ENCODE data around the gene AP4S1.
"Not testable (repeated sequence)": the region's sequence is repeated elsewhere in the genome, so short reads cannot be mapped to it uniquely, and the experiment has no call there.

AP4S1 gene

DNA sequence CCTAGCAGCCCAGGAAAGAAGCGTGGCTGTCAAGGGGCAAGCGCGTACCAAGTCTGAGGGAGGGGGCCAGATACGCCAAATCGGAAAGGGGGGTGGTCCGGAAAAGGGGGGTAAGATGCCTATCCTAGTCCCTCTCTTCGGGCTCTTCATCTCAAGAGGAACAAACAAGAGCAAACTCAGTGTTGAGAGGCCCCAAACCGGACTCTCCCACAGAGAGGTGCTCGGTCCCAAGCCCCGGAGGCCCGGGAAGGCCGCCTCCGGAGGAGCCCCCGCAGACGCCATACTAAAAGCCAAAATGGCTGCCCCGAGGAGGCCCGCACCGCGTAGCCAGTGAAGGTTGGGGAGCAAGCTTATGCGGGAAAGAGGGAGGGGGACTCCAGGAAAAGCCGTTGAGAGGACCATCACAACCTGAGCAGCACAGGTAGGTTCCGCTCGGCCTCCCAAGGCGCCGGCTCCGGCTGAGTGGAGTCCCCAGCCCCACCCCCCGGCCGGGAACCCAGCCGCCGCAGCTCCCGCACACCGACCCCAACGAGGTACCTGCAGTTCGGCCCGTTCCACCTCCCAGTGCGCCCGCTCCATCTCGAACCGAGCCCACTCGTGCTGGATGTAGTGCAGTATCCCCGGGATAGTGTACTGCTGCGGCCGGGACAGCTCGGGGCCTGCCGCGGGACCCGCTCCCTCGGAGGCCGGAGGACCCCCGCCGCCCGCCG is at the start of gene AP4S1:
AP4S1 (plus strand) TSS at position 283 of the 710 bp plus-strand sequence. CDS start 40,548 bp downstream, outside the sequence.
- no peak for DNase-seq

DNA sequence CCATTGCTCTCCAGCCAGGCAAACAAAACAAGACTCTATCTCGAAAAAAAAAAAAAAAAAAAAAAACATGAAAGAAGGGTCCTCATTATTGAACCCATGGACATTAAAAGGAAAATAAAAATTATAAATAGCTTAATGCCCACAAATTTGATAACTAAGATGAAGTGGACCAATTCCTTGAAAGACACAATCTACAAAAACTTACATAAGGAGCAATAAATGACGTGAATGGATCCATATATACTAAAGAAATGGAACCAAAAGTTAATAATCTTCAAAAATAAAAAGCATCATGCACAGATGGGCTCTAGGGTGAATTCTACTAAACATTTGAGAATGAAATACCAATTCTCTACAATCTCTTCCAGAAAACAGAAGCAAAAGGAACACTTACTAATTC is 47.7 kb upstream of the AP4S1 start:
- no peak for DNase-seq

- DNase-seq, result not testable (repeated sequence)
Measured at GRCh38 chr14:30980106-30980704, 45.2 kb upstream of the AP4S1 start.

- no peak for DNase-seq
Measured at GRCh38 chr14:30980980-30981379, 44.5 kb upstream of the AP4S1 start.

DNA sequence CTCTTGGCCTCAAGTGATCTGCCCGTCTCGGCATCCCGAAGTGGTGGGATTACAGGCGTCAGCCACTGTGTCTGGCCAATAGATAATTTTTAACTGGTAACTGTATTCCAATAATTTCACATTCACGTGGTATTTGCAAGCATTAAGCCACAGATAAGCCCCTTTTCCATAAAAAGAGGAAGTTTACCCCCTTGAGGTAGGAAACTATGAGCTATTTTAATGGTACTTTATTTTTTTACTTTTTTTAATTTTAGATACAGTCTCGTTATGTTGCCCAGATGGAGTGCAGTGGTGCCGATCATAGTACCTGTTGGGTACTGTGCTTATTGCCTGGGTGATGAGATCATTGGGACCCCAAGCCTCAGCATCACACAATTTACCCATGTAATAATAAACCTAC is 42.9 kb upstream of the AP4S1 start:
- DNase-seq, result no peak

- DNase-seq, result no peak
Measured at GRCh38 chr14:30983858-30984257, 41.6 kb upstream of the AP4S1 start.

DNA sequence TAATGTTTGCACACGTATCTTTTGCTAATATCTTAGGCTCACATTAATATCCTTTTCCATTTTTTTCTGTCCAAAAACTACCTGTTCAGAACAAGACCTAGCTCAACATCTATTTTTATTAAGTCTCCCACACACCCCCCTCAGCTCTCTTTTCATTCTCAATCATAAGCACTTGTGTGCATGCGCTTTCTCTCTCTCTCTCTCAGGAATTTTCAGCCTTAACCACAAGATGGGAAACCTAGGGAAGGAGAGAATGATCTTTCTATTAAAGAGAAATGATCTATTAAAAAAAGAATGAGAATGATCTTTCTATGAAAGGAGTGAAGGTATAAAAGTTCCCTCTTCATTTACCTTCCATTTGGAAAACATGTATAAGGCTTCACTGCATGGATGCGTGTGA is 39.7 kb upstream of the AP4S1 start:
- no peak for DNase-seq

- no peak for DNase-seq
Measured at GRCh38 chr14:30988509-30988908, 36.9 kb upstream of the AP4S1 start.

DNA sequence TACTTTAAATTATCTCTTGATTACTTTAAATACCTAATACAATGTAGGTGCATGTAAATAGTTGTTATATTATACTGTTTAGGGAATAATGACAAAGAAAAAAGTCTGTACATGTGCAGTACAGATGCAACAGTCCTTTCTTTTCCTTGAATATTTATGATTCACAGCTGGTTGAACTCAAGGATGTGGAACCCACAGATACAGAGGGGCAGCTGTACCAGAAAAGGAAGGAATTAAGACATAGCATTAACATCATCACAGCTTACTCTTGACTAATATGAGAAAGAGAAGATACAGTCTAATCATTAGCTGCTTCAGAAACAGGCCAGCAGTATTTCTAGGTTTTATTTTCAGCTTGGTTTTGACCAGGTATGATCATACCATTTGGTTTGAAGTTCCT is 34.7 kb upstream of the AP4S1 start:
- no peak for DNase-seq

DNA sequence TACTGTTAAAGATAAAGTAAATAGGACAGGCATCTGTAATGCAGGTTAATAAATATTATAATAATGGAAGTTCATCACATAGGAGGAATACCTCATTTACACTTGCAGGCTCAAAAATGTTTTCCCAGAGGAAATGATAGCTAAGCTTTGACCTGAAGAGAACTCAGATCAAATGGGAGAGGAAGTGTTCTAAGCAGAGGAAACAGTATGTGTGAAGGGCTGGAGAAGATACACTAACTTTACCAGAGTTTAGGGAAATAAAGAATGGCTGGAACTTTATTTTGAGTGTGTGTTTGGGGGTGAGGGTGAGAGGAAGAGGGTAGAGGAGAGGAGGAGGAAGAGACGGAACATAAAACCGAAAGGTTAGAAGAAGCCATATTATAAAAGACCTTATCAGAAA is 34.0 kb upstream of the AP4S1 start:
- DNase-seq, result no peak

- DNase-seq, result no peak
Measured at GRCh38 chr14:30993071-30993470, 32.4 kb upstream of the AP4S1 start.

- DNase-seq, result no peak
Measured at GRCh38 chr14:30994681-30995620, 30.5 kb upstream of the AP4S1 start.

DNA sequence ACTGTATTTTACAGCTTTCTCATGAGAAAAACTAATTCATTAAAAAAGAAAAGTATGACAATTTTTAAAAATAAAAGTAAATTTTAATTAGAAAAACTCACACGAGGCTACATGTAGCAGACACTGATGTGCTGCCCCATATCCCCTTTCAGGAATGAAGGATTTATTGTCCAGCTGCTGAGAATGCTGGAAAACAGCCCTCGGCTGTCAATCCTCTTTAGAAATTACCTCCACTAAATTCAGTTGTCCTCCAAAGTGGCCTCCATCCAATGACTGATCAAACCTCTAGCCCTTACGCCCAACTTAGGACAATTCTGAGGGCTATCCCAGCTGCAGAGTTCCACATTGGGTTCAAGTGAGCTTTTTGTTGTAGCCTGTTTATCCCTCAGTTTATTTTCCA is 29.8 kb upstream of the AP4S1 start:
- no peak for DNase-seq

DNA sequence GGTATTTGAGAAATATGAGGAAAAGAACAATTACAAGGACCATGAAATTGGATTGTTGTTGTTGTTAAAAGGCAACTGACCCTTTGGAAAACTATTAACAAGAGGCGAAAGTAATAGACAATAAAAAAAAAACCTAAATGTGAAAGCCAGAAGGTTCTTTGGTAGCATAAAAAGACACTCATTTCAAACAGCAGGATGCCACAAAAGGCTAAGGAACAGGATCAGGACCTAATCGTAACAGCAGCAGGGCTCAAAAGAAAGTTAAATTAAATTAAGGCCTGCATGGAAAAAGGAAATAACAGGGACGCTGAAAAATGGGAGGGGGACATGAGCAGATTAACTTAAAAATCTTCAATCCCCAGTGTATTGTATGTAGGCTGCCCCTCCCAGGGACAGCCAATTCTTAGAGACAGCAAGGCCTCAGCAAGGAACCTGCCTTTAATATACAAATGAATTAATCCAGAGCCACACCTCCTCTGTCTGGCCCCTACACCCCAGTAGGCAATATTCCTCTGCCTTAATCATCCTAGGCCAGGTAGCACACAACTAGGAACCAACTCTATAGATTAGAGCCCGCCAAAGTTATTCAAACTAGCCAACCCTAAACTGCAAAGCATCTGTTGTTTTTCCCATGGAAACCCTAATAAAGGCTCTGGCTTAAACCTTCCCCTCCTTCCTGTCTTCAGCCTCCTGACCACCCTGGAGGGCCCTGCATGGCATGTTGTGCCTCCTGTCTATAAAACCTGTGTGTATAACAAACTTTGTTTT is 28.4 kb upstream of the AP4S1 start:
- DNase-seq, result no peak

DNA sequence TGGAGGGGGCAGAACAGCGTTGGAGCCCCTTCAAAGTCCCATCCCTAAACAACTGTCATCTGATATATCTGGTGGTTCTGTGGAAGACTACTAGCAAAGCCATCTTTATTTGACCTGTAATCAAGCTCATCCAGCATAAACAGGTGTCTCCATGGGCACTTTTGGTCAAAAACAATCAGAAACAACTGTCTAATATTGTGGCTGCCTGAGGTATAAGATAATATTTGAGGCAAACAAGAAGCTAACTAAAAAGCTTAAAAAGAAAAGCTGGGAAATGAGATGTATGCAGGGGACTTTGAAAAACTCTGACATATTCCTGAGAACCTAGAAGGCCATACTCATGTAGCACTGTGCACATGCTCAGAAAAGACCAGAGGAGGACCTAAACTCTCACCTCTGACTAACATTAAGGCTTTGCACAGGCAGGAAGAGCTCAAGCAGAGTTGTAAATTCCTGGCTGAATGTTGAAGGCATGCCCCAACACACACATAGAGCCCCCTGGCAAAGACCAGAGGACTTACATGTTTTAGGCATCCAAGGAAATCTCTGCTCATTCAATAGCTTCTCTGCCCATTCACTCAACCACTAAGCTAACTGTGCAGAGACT is 27.2 kb upstream of the AP4S1 start:
- DNase-seq, result no peak

- no peak for DNase-seq
Measured at GRCh38 chr14:30999038-30999773, 26.2 kb upstream of the AP4S1 start.

DNA sequence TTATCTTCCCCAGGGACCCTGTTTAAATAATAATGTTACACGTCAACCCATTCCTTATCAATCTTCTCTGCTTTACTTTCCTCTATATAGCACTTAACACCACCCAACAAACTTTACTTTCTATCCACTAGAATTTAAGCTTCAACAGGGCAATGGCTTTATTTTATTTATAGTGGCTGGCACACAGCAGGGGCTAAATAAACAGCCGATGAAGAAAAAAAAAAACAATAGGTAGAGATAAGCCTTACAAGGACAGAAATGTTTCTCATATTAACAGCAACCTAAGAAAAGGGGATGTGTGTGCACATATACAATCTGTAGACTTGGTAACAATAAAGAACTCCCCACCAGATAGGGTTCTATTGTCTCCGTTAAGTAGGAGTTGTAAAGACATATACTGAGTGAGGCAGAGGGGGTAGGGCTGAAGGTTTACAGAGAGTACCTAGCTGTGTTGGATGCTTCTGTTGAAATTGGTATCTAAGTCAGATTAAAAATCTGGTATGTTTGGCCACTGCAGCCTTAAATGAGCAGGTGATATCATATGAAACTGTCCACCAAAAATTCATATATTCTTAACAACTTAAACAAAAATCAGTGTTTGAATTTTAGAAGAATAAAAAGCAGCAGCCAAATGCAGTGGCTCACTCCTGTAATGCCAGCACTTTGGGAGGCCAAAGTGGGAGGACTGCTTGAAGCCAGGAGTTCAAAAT is 24.7 kb upstream of the AP4S1 start:
- DNase-seq, result no peak

DNA sequence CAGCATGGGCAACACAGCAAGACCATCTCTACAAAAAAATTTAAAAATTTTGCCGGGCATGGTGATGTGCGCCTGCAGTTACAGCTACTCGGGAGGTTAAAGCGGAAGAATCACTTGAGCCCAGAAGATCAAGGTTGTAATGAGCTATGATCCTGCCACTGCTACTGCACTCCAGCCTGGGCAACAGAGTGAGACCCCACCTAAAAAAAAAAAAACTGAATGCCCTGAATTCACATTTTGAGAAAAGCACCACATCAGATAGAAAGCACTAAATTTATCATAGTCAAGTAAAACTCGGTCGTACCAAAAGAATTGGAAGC is 24.1 kb upstream of the AP4S1 start:
- no peak for DNase-seq

DNA sequence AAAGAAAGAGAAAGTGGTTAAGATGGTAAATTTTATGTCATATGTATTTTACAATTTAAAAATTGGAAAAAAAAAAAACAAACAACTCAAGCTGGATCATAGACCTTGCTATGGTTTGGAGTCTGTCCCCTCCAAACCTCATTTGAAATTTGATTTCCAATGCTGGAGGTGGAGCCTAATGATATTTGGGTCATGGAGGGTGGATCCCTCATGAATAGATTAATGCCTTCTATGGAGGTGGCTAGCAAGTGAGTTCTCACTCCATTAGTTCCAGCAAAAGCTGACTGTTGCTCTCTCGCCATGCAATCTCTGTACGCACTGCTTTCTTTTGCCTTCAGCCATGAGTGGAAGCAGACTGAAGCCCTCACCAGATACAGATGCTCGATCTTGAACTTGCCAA is 22.2 kb upstream of the AP4S1 start:
- DNase-seq, result no peak

GRCh38 chr14:31004007-31004406 is 21.4 kb upstream of the AP4S1 start:
- DNase-seq, result not testable (repeated sequence)

- DNase-seq, result no peak
Measured at GRCh38 chr14:31006703-31007102, 18.7 kb upstream of the AP4S1 start.
